Activated CD4-positive, alpha-beta T cell treated with anti-CD3 and anti-CD28 coated beads, Interleukin-2, amount 10 ng/mL, durations not matched to agents 24 days and 14 days (primary cell): ENCODE data around the gene AMOT. TPM values are rescaled to one million over a fixed set of nuclear protein-coding genes. Genes with fewer than 3 reads are reported as not detected.
A peak's percentile ranks its signal among the peaks of the same experiment; 100 is the strongest.
"Not testable (repeated sequence)": the region's sequence is repeated elsewhere in the genome, so short reads cannot be mapped to it uniquely, and the experiment has no call there.

Source experiments
- DNase-seq: peaks from one replicate; pipeline ENCODE4 v3.0.0; 2022
- H3K27ac Mint-ChIP-seq: one replicate; pipeline ENCODE4 v1.8.0; 2022; ENCODE audit warnings: mild to moderate bottlenecking, mixed read lengths
- H3K27me3 Mint-ChIP-seq: one replicate; pipeline ENCODE4 v1.8.0; 2022; ENCODE audit warnings: mixed read lengths
- H3K36me3 Mint-ChIP-seq: one replicate; pipeline ENCODE4 v1.8.0; 2022; ENCODE audit warnings: low read depth, mild to moderate bottlenecking, mixed read lengths
- H3K4me1 Mint-ChIP-seq: one replicate; pipeline ENCODE4 v1.8.0; 2021; ENCODE audit warnings: mixed read lengths
- H3K4me3 Mint-ChIP-seq: one replicate; pipeline ENCODE4 v1.8.0; 2022; ENCODE audit warnings: mild to moderate bottlenecking, moderate library complexity, mixed read lengths
- H3K9me3 Mint-ChIP-seq: one replicate; pipeline ENCODE4 v1.8.0; 2021; ENCODE audit warnings: mixed read lengths
- intact Hi-C: fragments of 100-400 bp; cut with micrococcal nuclease; formaldehyde crosslinking; loops from one replicate; pipeline ENCODE4 v1.15.1; 2023
- total RNA-seq: library from RNA; stranded (reverse); gene quantifications from 2 replicates; pipeline ENCODE4 v1.2.3, GENCODE V29; 2022

AMOT gene, protein sequence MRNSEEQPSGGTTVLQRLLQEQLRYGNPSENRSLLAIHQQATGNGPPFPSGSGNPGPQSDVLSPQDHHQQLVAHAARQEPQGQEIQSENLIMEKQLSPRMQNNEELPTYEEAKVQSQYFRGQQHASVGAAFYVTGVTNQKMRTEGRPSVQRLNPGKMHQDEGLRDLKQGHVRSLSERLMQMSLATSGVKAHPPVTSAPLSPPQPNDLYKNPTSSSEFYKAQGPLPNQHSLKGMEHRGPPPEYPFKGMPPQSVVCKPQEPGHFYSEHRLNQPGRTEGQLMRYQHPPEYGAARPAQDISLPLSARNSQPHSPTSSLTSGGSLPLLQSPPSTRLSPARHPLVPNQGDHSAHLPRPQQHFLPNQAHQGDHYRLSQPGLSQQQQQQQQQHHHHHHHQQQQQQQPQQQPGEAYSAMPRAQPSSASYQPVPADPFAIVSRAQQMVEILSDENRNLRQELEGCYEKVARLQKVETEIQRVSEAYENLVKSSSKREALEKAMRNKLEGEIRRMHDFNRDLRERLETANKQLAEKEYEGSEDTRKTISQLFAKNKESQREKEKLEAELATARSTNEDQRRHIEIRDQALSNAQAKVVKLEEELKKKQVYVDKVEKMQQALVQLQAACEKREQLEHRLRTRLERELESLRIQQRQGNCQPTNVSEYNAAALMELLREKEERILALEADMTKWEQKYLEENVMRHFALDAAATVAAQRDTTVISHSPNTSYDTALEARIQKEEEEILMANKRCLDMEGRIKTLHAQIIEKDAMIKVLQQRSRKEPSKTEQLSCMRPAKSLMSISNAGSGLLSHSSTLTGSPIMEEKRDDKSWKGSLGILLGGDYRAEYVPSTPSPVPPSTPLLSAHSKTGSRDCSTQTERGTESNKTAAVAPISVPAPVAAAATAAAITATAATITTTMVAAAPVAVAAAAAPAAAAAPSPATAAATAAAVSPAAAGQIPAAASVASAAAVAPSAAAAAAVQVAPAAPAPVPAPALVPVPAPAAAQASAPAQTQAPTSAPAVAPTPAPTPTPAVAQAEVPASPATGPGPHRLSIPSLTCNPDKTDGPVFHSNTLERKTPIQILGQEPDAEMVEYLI
- total RNA-seq, result 2.5 TPM in 2 replicates

DNA sequence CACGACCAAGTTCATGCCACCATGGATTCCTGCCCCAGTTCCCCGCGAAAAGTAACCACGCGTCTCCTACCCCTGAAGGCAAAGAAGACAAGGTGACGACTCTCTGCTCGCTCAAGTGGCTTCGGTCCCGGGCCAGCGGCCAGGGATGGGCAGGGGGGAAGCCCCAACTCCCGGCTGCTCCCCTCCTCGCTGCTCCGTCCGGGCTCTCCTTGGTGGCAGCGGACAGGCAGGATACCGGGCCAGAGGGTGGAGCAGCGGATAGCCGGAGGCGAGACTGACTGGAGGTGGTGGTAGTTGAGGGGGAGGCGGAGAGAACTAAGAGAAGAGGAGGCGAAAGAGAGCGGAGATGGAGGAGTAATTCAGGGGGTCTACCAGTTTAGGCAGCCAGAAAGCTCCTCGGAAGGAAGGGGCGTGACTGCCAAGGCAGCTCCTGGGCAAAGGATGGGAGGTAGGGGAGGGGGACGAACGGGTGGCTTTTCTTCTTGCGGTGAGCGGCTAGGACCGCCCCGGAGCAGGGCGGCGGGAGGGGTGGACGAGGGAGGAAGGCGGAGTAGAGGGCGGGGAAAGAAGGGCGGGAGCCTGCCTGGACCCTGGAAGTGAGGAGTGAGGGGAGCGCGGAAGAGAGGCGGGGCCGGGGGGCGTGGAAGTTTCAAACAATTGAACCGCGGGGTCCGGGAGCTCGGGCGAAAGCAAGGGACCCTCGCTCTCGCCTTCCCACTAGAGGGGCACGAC lies at the start of gene AMOT:
Gene AMOT, minus strand, starts transcription at position 450 of the 732 bp plus-strand sequence. CDS start 17,705 bp downstream, outside the sequence.
- H3K27me3 Mint-ChIP-seq, result peaks cover 8% of the 10 kb centered on the region
- peaks cover 20% of the 10 kb centered on the region for H3K4me1 Mint-ChIP-seq
- peak; percentile 88 for DNase-seq
- peak within 1 kb of the TSS; percentile 45 for H3K27ac Mint-ChIP-seq
- H3K36me3 Mint-ChIP-seq, result no peaks in the 10 kb centered on the region
- peak within 1 kb of the TSS; percentile 87 for H3K4me3 Mint-ChIP-seq
- intact Hi-C loops, result loop anchor here (1.0 kb wide), 1 partner anchor 11 kb away; no protein-coding TSS in a partner anchor
- H3K9me3 Mint-ChIP-seq, result no peaks in the 10 kb centered on the region

GRCh38 chrX:112889400-112889799 lies 48.8 kb upstream of the AMOT start:
- no peak for DNase-seq
- no peaks in the 10 kb centered on the region for H3K36me3 Mint-ChIP-seq
- H3K4me3 Mint-ChIP-seq, result no peak overlapping the region
- no peaks in the 10 kb centered on the region for H3K4me1 Mint-ChIP-seq
- H3K9me3 Mint-ChIP-seq, result no peaks in the 10 kb centered on the region
- intact Hi-C loops, result no loop called here
- no peak overlapping the region for H3K27ac Mint-ChIP-seq
- H3K27me3 Mint-ChIP-seq, result peaks cover 5% of the 10 kb centered on the region

DNA sequence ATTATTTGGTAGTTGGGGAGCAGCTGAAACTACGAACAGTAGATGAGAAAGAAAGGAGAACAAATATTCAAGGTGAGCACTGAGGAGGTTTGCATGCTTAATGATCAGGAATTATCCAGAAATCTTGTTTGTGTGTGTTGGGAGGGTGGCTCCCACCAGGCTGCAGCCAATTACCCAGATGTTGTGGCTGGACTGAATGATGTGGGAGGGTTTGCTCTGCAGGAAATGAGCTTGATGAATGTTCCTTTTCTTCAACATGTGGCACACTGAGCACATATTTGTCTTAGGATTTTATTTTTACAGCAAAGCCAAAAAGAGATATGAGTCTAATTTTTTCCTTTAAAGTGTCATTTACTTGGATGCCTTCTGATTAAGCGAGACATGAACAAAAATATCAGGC lies 48.3 kb upstream of the AMOT start:
- Mint-ChIP-seq H3K4me1 (no peaks in the 10 kb centered on the region), H3K9me3 (no peaks in the 10 kb centered on the region), H3K4me3 (no peak overlapping the region), H3K27ac (no peak overlapping the region), H3K36me3 (no peaks in the 10 kb centered on the region), H3K27me3 (peaks cover 5% of the 10 kb centered on the region)
- intact Hi-C loops, result no loop called here
- no peak for DNase-seq

- H3K4me3 Mint-ChIP-seq, result no peak overlapping the region
- DNase-seq, result no peak
- intact Hi-C loops, result no loop called here
- no peaks in the 10 kb centered on the region for H3K36me3 Mint-ChIP-seq
- H3K27me3 Mint-ChIP-seq, result no peaks in the 10 kb centered on the region
- no peaks in the 10 kb centered on the region for H3K4me1 Mint-ChIP-seq
- H3K27ac Mint-ChIP-seq, result no peak overlapping the region
- H3K9me3 Mint-ChIP-seq, result no peaks in the 10 kb centered on the region
These were observed 37.1 kb upstream of the AMOT start for GRCh38 chrX:112877771-112878173.

GRCh38 chrX:112874614-112875013 lies 34.0 kb upstream of the AMOT start:
- no peaks in the 10 kb centered on the region for H3K36me3 Mint-ChIP-seq
- DNase-seq, result no peak
- no peak overlapping the region for H3K27ac Mint-ChIP-seq
- intact Hi-C loops, result no loop called here
- H3K9me3 Mint-ChIP-seq, result no peaks in the 10 kb centered on the region
- H3K4me1 Mint-ChIP-seq, result no peaks in the 10 kb centered on the region
- no peaks in the 10 kb centered on the region for H3K27me3 Mint-ChIP-seq
- no peak overlapping the region for H3K4me3 Mint-ChIP-seq

DNA sequence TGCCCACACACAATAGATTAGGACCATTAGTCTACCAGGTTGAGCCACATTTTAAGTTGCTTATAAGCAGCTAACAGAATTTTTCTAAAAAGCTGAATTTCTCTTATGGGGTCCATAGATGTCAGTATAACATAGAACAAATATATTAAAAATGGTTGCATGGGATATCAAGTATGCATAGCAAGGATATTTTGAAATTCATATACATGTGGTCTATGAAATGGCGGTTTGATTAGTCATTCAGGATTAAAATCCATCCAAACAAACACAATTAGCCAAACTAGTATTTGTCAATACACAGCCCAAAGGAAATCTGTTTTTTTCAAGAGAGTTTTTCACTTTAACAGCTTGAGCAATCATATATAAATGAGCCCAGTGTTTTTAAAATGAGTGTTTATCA lies 33.5 kb upstream of the AMOT start:
- Mint-ChIP-seq H3K4me1 (no peaks in the 10 kb centered on the region), H3K36me3 (no peaks in the 10 kb centered on the region), H3K27ac (no peak overlapping the region), H3K27me3 (no peaks in the 10 kb centered on the region), H3K9me3 (no peaks in the 10 kb centered on the region), H3K4me3 (no peak overlapping the region)
- no peak for DNase-seq
- intact Hi-C loops, result no loop called here

- no peak for DNase-seq
These were observed 28.0 kb upstream of the AMOT start for GRCh38 chrX:112868586-112868985.

DNA sequence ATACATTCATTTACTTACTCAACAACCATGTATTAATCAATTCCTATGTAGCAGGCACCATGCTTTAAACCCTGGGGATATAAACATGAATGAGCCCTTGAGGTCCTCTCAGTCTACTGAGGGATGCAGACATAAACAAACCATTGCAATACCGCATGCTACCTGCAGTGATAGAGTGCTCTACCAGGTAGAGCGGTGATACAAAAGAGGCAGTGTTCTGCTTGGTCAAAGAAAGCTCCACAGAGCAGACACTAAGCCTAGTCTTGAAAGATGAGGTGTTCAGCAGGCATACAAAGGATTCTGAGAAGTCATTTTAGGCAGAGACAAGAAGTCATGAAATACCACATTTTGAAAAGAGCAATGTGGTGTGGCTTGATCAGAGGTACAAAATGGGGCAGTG lies 26.9 kb upstream of the AMOT start:
- no peaks in the 10 kb centered on the region for H3K27me3 Mint-ChIP-seq
- H3K4me3 Mint-ChIP-seq, result no peak overlapping the region
- H3K4me1 Mint-ChIP-seq, result peaks cover 3% of the 10 kb centered on the region
- H3K36me3 Mint-ChIP-seq, result no peaks in the 10 kb centered on the region
- H3K9me3 Mint-ChIP-seq, result no peaks in the 10 kb centered on the region
- intact Hi-C loops, result no loop called here
- no peak for DNase-seq
- H3K27ac Mint-ChIP-seq, result no peak overlapping the region

More at GRCh38 chrX:112868586-112868985, 28.0 kb upstream of the AMOT start:
- Mint-ChIP-seq H3K27me3 (no peaks in the 10 kb centered on the region), H3K36me3 (no peaks in the 10 kb centered on the region), H3K4me3 (no peak overlapping the region), H3K27ac (no peak overlapping the region), H3K4me1 (peaks cover 3% of the 10 kb centered on the region), H3K9me3 (no peaks in the 10 kb centered on the region)
- intact Hi-C loops, result no loop called here

DNA sequence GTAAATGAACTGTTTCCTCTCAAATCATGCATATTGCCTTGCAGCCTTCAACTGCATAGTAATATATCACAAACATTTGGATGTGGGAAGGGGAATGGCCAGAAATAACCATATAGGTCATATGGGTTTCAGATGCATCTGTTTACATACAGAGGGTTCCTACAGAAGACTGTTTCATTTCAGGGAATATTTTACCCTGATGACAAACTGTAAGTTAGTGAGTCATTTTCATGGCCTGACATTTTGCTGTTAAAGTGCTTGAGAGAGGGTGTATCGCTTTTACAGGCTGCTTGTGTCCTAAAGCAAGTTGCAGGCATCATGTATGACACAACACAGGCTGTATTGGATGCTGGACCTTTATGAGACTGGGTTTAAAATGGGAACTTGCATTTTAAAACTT lies 25.5 kb upstream of the AMOT start:
- H3K4me1 Mint-ChIP-seq, result peaks cover 3% of the 10 kb centered on the region
- H3K27ac Mint-ChIP-seq, result no peak overlapping the region
- H3K4me3 Mint-ChIP-seq, result no peak overlapping the region
- no peaks in the 10 kb centered on the region for H3K36me3 Mint-ChIP-seq
- no peaks in the 10 kb centered on the region for H3K9me3 Mint-ChIP-seq
- no peaks in the 10 kb centered on the region for H3K27me3 Mint-ChIP-seq
- intact Hi-C loops, result no loop called here
- no peak for DNase-seq

GRCh38 chrX:112865464-112866025 lies 24.9 kb upstream of the AMOT start:
- H3K36me3 Mint-ChIP-seq, result no peaks in the 10 kb centered on the region
- no peak overlapping the region for H3K27ac Mint-ChIP-seq
- intact Hi-C loops, result no loop called here
- no peaks in the 10 kb centered on the region for H3K9me3 Mint-ChIP-seq
- no peaks in the 10 kb centered on the region for H3K27me3 Mint-ChIP-seq
- H3K4me1 Mint-ChIP-seq, result peaks cover 3% of the 10 kb centered on the region
- no peak for DNase-seq
- H3K4me3 Mint-ChIP-seq, result no peak overlapping the region

GRCh38 chrX:112863850-112864249 lies 23.2 kb upstream of the AMOT start:
- H3K4me3 Mint-ChIP-seq, result no peak overlapping the region
- H3K27me3 Mint-ChIP-seq, result no peaks in the 10 kb centered on the region
- H3K27ac Mint-ChIP-seq, result no peak overlapping the region
- DNase-seq, result no peak
- intact Hi-C loops, result no loop called here
- H3K9me3 Mint-ChIP-seq, result no peaks in the 10 kb centered on the region
- H3K36me3 Mint-ChIP-seq, result no peaks in the 10 kb centered on the region
- peaks cover 3% of the 10 kb centered on the region for H3K4me1 Mint-ChIP-seq

GRCh38 chrX:112857478-112857878 lies 16.8 kb upstream of the AMOT start:
- Mint-ChIP-seq H3K9me3 (no peaks in the 10 kb centered on the region), H3K36me3 (no peaks in the 10 kb centered on the region), H3K4me3 (no peak overlapping the region), H3K4me1 (no peaks in the 10 kb centered on the region), H3K27ac (no peak overlapping the region), H3K27me3 (peaks cover 3% of the 10 kb centered on the region)
- intact Hi-C loops, result no loop called here
- DNase-seq, result no peak

- H3K4me1 Mint-ChIP-seq, result peaks cover 15% of the 10 kb centered on the region
- DNase-seq, H3K4me3 Mint-ChIP-seq, H3K27me3 Mint-ChIP-seq, H3K36me3 Mint-ChIP-seq, intact Hi-C loops, H3K9me3 Mint-ChIP-seq, H3K27ac Mint-ChIP-seq: not testable (repeated sequence)
These were observed 14.3 kb upstream of the AMOT start for GRCh38 chrX:112854901-112855300.
